DMS114 treated with DMSO at 0.1 percent for 48 hours (cell line): Measurements from ENCODE around the gene PHF21B.
"Not testable (repeated sequence)": the region's sequence is repeated elsewhere in the genome, so short reads cannot be mapped to it uniquely, and the experiment has no call there.

Experiments
- DNase-seq: peaks from one replicate; lab custom pipeline; 2025; ENCODE audit not compliant: unreplicated experiment; lab: John Stamatoyannopoulos, UW

Gene PHF21B

DNA sequence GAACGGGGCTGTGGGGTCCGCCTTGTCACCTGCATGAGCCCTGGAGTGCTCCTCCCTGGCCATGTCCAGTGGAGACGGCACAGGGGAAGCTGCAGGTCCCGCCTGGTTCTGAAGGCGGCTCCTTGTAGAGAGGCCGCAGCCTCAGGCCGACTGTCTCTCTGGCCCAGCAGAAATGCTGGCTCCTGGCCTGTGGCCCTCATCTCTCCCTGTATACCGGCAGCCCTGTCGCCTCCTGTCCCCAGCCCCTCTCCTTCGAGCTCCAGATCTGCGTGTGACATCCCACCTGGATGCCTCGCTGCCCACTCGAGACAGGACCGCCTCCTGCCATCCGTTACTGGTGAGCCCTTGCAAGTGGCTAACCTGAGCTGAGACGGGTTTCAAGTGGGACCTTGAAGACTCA is 73.6 kb downstream of the PHF21B start:
- DNase-seq: no peak

DNA sequence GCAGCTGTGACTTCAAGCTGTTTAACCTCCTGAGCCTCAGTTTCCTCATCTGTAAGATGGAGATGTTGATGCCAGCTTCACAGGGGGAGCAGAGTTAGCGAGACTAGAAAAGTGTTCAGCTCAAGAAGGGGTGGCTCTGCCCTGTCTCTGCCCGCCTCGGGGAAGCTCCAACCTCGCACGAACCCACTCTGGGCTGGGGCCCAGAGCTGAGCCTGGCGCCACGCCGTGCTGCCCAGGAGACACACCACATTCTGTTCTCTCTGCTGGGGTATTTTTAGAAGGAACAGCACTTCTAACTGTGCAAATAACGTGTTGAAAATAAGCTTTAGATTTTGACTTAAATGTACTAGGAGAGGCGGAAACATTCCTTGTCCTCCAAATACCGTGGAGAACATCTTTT is 74.1 kb downstream of the PHF21B start:
- DNase-seq: no peak

DNA sequence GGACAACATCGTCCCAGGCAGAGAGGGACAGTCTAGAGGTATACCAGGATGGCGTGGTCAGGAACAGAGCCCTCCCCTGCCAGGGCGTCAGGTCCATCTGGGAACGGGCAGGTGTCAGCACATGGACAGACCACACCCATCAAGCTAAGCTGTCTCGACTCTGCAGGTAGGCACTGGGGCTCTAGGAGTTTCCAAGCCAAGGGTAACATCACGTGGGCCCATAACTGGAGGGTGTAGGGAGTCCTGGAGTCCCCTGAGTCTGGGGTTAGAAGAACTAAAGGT is 75.4 kb downstream of the PHF21B start:
- DNase-seq: no peak

DNA sequence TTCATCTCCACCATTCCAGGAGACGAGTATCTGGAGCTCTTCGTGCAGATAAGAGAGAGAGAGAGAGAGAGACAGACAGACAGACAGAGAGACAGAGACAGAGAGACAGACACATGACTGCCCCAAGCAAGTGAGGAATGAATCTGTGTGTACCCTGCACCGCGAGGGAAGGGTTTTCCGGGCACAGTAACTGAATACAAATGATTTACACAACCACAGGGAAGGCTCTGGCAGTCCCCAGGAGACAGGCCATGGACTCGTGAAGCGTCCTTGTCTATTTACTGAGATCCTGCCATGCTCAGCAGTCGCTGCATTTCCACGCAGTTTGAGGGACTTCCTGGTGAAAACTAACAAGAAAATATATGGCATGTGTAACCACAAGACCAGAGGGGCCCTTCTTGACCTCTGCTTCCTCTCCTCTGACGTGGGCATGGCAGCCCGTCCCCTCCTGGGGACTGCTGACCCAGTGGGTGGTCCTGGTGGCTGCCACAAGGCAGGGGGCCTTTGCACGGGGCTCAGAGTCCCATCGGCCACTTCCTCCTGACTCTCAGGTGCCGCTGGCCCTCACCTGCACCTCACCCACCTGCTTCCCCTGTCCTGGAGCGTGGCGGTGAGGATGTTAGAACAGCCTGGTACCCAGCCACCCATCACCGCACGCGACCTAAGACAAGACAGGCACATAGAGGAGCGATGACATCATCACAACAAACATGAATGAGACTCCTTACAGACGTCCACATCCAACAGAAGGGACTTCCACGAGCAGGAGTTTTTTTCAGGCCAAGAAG is 75.9 kb downstream of the PHF21B start:
- DNase-seq: no peak

DNA sequence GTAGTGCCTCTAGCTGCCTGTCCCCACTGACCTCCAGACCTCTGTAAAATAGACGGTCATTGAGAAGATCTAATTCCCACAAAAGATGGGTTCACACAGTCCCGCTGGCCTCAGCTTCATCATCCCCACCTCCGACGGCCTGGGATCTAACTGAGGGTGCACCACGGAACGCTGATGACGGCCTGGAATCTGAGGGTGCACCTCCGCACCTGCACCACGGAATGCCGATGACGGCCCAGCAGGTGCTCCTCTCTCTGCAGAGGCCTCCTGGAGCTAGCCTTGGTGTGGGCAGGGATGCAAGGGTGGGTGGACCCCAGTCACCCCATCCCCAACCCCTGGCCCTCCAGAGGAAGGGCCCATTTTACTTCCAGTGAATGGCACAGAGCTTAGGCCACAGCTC is 77.3 kb downstream of the PHF21B start:
- DNase-seq: no peak

DNA sequence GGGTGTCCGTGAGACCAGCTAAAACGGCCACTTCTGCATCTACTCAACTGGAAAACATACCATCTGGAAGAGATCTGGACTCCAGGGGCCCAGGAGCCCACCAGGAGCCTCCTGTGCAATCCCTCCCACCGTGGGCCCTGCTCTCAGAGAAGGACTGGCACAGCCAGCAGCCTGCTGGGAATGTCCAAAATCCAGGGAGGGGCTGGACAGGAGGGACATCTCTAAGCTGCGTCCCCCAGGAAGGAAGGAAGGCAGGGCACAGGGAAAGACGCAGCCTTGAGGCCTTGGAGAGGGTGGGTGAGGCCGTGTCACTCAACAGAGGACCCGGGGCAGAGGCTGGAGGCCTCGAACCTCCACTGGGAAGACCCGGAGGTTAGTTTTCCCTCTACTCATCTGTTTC is 78.0 kb downstream of the PHF21B start:
- no peak for DNase-seq

DNA sequence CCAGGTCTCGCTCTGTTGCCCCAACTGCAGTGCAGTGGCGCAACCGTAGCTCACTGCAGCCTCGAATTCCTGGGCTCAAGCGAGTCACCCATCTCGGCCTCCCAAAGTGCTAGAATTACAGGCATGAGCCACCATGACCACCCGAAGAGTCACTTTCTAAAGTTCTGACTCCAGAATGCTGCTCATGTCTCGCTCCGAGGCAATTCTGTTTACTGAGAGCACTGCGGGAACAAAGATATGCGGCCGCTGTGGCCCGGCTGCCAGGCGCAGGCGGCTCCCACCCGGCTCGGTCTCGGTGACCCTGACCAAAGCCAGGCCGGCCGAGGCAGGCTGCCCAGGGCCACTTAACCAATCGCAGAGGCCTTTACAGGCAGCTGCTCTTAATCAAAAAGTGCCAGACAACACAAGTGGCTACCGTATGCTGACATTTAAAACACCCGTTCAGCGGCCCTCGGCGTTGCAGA is 78.7 kb downstream of the PHF21B start:
- no peak for DNase-seq

DNA sequence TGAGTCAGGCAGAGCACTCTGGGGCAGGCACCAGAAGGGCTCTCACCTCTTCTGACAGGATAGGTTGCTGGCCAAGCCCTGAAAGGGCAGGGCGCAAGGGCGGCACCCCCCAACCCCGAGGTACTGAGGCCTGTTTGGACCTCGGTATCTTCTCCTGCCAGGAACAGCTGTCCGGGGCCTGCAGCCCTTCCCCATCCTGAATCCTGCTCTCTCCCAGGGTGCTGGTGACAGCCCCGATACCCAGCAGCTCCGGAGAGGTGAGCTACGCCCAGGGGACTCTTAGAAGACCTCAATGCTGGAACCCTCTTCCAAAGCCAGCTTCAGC is 79.1 kb downstream of the PHF21B start:
- DNase-seq: no peak

DNA sequence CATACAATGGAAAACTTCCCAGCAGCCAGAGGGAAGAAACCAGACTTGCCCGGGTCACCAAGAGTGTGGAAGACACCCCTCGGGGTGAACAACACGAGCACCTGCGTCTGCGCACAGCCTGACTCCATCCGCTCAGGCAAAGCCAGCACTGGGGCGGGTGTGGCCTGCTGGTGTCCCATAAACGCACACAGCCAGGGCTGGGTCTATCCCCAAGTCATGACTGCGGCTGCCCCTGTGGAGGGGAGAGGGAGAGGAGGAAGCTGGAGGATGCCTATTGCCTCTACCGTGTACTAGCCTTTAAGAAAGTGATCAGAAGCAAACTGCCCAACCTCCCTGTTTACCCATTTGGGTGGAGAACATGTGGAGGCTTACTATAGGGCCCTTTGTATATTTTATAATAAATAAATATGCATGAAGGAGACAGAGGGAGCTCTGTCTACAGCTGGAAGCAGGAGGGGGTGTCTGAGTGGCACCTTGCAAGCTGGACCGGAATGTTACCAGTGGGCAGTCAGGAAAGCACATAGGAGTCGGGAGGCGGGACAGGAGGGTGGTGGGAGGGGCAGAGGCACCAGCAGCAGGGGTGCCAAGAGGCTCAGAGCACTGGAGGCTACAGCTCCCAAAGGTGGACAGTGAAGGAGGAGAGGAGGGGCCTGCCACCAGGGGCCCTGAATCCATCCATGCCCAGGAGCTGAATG is 79.6 kb downstream of the PHF21B start:
- no peak for DNase-seq

DNA sequence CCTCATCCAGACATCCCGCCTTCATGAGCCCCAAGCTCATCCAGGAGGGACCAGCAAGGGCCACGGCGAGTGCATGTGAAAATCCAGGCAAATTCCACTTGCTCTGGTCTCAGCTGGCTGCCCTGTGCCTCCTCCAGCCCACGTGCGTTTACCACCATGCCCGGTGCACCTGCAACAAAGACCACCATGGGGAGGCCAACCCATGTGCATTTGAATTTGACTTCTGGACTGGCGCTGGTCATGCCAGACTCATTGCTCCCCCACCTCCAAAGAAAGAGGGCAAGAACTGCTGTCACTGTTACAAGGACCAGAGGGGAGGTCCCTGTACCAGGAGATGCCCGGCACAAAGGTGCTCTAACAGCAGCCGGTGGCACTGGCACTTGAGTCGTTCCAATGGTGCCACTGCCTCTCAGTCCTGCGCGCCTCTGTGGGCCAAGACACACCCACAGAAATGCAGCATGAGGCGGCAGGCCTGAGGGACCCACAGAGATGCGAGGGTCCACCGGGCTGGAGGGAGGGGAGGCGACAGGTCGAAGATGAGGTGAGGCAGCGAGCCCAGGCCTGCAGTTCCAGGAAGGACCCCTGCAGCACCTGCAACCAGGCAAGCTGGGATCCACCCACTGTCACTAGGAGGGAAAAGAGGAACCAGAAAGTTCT is 80.3 kb downstream of the PHF21B start:
- DNase-seq: no peak

DNA sequence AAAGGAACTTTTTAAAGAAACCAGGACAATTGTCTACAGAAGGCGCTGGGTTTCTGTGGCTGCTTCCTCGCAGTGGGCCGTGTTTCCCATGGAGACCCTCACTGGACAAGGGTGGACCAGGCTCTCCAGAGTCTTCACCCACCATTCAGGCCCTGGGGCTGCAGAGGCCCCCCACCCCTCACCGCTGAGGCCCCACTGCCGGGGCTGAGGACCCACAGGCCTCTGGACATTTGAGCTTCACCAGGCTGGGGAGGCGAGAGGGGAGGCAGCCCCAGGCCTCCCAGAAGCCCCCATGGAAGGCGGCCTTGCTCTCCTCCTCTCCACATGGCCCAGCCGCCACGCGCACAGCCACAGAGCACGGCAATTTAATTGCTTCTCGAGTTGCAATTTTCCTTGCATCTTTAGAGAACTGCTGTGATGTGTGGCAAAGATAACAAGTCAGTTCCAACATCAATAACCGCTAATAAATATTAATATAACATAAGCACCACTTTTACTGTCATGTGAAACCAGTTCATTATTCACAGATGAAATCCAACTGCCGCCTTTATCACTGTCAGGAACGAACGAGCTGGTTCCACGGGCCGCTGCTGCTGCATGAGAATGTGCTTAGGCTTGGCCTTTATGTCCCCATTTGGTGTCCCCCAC is 81.0 kb downstream of the PHF21B start:
- DNase-seq: no peak

DNA sequence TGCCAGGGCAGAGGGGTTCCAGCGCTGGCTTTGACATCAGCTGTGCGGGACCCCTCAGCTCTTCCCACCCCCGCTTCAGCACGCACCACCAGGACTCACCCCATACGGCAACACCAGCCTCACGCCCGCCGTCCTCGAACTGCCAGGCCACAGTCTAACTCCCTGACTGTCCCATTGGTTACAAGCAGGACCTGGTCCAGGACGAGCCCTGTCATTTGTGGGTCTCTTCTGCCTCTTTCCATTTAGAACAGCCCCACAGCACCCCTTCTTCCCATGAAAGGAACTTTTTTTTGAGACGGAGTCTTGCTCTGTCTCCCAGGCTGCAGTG is 81.7 kb downstream of the PHF21B start:
- DNase-seq: no peak

DNA sequence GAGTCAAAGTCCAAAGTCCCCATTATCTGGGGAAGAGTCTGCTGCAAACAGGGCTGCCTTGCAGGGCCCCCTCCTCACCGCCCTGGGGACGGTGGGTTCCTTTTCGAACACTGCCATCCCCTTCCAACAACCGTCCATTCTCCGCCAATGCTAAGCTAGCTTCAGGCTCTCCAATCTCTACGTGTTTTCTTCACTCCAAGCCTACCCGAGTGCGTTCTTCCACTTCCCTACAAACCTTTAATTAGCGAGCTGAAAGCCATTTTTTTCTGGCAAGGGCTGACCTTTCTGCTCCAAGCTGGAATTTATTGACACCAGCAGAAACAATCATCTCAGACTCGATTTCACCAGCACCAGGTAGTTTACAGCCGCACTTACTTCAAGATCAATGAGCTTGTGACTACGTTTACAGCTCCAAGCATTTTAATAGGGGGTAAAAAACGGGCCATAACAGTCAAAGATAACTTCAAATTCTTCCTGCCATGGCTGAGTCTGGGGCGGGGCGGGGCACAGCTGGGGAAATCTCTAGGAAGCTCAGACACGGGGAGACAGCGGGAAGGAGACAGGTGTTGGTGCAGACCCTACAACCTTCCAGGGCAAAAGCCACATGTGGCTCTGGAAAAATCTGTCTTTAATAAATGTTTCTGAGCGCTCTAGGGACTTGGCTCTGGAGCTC is 82.2 kb downstream of the PHF21B start:
- DNase-seq: no peak

DNA sequence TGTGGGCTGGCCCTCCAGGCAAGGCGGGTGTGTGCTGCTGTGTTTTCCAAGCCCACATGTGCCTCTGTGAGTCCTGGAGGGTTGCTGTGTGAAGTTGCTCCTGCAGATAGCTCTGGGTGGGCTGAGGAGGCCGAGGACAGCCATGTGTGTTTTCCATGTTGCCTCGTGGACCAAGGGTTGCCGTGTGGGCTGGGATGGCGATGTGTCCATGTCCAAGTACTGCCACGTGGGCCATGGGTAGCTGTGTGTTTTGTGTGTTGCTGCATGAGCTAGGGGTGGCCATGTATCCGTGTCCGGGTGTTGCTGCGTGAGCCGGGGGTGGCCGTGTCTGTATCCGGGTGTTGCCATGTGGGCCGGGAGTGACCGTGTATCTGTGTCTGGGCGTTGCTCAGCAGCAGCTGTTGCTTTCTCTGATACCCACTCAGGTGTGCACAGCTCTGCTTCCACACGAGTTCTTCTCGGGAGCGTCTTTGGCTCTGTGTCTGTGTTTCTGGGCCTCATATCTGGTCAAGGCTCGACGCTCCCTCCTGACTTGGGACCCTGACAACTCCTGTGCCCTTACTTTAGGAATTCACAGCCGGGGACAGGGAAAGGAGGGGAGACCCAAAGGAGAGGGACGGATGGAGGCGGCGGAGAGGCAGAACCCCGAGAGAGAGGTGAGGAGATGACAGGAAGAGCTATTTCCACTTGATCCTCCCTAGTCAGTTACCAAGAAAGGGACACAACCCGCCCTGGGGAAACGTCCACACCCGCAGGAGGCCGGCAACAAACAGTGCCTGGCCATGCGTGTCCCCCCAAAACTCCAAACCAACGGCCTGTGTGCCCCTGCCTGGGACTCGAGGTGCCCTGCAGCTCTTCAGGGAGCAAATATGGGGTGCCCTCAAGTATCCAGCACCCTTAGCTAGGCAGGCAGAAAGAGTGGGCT is 83.1 kb downstream of the PHF21B start:
- DNase-seq: no peak

DNA sequence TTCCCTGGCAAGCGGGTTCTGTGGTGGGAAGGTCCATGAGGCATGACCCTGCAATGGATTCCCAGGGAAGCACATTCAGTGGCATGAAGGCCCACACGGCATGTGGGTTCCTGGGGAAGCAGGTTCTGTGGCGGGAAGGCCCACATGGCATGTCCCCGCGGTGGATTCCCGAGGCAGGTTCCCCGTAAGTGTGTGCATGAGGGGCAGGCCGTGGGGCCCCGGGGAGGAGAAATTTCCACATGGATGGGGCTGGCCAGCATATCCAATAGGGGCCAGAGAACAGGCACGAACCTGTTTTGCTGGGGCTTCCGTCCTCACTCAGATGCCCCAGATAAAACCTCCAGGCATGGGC is 83.7 kb downstream of the PHF21B start:
- DNase-seq: no peak

DNA sequence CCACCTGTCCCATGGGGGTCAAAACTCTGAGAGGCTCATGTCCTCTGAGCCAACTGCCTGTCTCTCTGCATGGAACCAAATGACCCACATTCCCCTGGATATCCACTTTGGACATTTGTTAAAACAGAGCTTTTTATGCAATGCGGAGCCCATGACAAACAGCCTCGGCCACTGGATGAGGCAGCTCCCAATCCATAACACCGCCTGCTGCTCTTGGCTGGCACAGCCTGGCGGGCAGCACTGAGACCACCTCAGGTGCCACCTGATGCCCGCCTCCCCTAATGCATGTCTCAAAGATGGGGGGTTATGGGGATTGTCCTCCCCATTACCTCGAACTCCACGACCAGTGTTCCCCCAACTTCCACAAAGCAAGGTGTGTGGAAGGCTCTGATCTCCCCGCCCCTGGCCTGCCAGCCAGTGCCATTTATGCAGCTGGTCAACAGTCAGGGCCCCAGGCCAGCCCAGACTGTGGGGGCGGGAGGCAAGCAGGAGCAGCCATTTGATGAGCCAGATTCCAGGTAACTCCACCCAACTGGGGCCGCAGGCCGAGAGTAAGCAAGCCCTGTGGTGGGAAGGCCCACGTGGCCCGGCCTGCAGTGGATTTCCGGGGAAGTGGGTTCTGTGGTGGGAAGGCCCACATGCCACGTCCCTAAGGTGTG is 84.2 kb downstream of the PHF21B start:
- DNase-seq: no peak

DNA sequence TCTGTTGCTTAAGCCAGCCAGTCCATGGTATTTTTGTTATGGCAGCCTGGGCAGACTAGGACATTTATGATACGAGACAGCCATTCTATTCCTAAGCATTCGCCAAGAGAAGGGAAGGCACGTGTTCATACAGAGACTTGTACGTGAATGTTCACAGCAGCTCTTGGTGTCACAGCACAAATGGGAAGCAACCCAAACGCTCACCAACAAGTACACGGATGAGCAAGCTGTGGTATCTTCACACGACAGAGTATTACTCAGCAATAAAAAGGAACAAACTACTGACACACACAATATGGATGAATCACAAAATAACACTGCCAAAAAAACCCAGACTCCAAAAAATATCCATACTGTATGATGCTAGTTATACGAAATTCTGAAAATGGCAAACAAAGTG is 85.1 kb downstream of the PHF21B start:
- no peak for DNase-seq

DNA sequence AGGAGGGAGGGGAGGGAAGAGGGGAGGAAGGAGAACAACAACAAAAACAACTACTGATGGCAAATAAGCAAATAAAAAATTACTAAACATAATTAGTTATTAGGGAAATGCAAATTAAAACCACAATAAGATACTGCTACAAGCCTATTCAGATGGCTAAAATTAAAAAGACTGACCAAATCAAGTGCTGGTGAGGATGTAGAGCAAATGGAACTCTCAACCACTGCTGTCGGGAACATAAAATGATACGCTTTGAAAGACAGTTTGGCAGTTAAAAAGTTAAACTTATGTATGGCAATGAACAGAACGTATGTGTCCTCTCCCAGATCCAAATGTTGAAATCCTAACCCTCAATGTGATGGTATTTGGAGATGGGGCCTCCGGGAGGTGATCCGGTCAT is 85.7 kb downstream of the PHF21B start:
- DNase-seq: no peak

DNA sequence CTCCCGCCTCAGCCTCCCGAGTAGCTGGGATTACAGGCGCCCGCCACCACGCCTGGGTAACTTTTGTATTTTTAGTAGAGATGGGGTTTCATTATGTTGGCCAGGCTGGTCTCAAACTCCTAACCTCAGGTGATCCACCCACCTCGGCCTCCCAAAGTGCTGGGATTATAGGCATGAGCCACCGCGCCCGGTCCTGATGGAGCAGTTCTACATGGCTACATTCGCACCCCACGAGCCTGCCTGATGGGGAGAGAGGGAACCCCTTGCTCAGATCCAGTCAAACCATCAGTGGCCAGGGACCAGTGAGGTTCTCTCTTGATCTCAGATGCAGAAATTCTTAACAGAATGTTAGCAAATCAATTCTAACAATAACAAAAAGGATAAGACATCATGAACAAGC is 88.0 kb downstream of the PHF21B start:
- DNase-seq: not testable (repeated sequence)

DNA sequence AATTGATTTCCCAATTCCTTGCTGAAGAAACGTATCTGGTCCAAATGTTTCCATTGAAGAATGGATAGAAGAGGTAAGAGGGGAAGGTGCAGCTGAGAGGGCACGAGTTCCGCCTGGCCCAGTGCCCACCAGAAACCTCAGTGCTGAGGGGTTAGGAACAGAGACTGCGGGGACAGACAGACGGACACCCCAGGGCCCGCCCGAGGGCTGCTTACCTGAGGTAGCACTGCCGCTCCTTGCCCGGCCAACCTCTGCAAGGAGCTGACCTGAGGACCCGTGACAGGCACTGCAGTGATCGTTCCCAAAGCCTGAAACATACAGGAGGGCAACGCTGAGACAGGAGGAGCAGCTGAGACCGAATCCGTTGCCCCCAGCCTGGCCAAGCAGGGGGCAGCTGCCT is 89.6 kb downstream of the PHF21B start:
- DNase-seq: no peak
